Osteoblast (primary cell): ENCODE data around the gene ADCK2. TPM values are rescaled to one million over a fixed set of nuclear protein-coding genes. Genes with fewer than 3 reads are reported as not detected.
A peak's percentile ranks its signal among the peaks of the same experiment; 100 is the strongest.
"Not testable (repeated sequence)": the region's sequence is repeated elsewhere in the genome, so short reads cannot be mapped to it uniquely, and the experiment has no call there.

ENCODE experiments used
- DNase-seq: peaks from one replicate; pipeline ENCODE4 v3.0.0; 2011; ENCODE audit warnings: low spot score, mixed read lengths; ENCODE audit not compliant: insufficient read length; ENCODE audit errors: missing footprints
- H2AFZ ChIP-seq: 2 replicates; pipeline ENCODE4 v1.6.0; 2011; ENCODE audit warnings: mild to moderate bottlenecking, low read length
- H3K27ac ChIP-seq: 2 replicates; pipeline ENCODE4 v1.5.1; 2011; ENCODE audit warnings: mild to moderate bottlenecking, low read depth, low read length, moderate library complexity
- H3K27me3 ChIP-seq: 2 replicates; pipeline ENCODE4 v1.6.0; 2012; ENCODE audit warnings: mild to moderate bottlenecking, control low read depth, inconsistent platforms, low read length, moderate library complexity; ENCODE audit not compliant: insufficient read depth
- H3K36me3 ChIP-seq: 2 replicates; pipeline ENCODE4 v1.5.1; 2011; ENCODE audit warnings: mild to moderate bottlenecking, low read length, control low read depth, moderate library complexity; ENCODE audit not compliant: insufficient read depth
- H3K4me1 ChIP-seq: 2 replicates; pipeline ENCODE4 v1.5.1; 2011; ENCODE audit warnings: mild to moderate bottlenecking, low read length, control low read depth, moderate library complexity; ENCODE audit not compliant: insufficient read depth
- H3K4me2 ChIP-seq: 2 replicates; pipeline ENCODE4 v1.6.0; 2011; ENCODE audit warnings: mild to moderate bottlenecking, low read length; ENCODE audit not compliant: insufficient read depth
- H3K4me3 ChIP-seq: fragments of 200-600 bp; sonication (generic); 3 replicates; pipeline ENCODE4 v1.5.1; 2012; ENCODE audit warnings: mild to moderate bottlenecking, low read length, inconsistent platforms; ENCODE audit not compliant: insufficient read depth
- H3K79me2 ChIP-seq: 2 replicates; pipeline ENCODE4 v1.6.0; 2012; ENCODE audit warnings: mild to moderate bottlenecking, low read length, control low read depth, inconsistent platforms; ENCODE audit not compliant: insufficient read depth
- H3K9me3 ChIP-seq: 2 replicates; pipeline ENCODE4 v1.5.1; 2011; ENCODE audit warnings: low read depth, low read length, control low read depth
- H4K20me1 ChIP-seq: 2 replicates; pipeline ENCODE4 v1.6.0; 2012; ENCODE audit warnings: mild to moderate bottlenecking, low read length, control low read depth; ENCODE audit not compliant: insufficient read depth
- CTCF ChIP-seq: IDR thresholded peaks from 2 replicates; pipeline ENCODE4 v1.5.1; 2011; ENCODE audit warnings: mild to moderate bottlenecking, low read depth, low read length, moderate library complexity; ENCODE audit errors: extremely low read depth
- total RNA-seq: library from RNA; depleted of rRNA; stranded (reverse); fragments of >200 nt; gene quantifications from 2 replicates; pipeline ENCODE4 v1.2.3, GENCODE V29; 2012

The ADCK2 gene
- 25.3 and 28.6 TPM in 2 replicates for total RNA-seq

- DNase-seq = peak; percentile 98
- H3K79me2 ChIP-seq = no peaks in the 10 kb centered on the region
- peaks cover 8% of the 10 kb centered on the region for H3K4me1 ChIP-seq
- H4K20me1 ChIP-seq = peaks cover 4% of the 10 kb centered on the region
- H3K27me3 ChIP-seq = no peaks in the 10 kb centered on the region
- H3K27ac ChIP-seq = no peak within 1 kb of the TSS
- H3K4me3 ChIP-seq = peak within 1 kb of the TSS; percentile 77
- peak within 1 kb of the TSS; percentile 92 for H3K4me2 ChIP-seq
- no peaks in the 10 kb centered on the region for H3K9me3 ChIP-seq
- no peak for TF ChIP-seq CTCF
- H3K36me3 ChIP-seq = no peaks in the 10 kb centered on the region
- H2AFZ ChIP-seq = peak within 1 kb of the TSS; percentile 90
Measured at GRCh38 chr7:140672382-140673062, at the start of gene ADCK2. Gene ADCK2 (plus strand): TSS chr7:140672945. CDS start chr7:140673331, 386 bp downstream.

- H3K27me3 ChIP-seq = no peaks in the 10 kb centered on the region
- TF ChIP-seq CTCF = no peak
- no peak overlapping the region for H3K4me3 ChIP-seq
- no peak for DNase-seq
- no peak overlapping the region for H3K27ac ChIP-seq
- H3K79me2 ChIP-seq = no peaks in the 10 kb centered on the region
- H3K9me3 ChIP-seq = no peaks in the 10 kb centered on the region
- no peaks in the 10 kb centered on the region for H4K20me1 ChIP-seq
- H3K36me3 ChIP-seq = no peaks in the 10 kb centered on the region
- no peak overlapping the region for H3K4me2 ChIP-seq
- H2AFZ ChIP-seq = no peak overlapping the region
- H3K4me1 ChIP-seq = peaks cover 11% of the 10 kb centered on the region
Measured at GRCh38 chr7:140623980-140624379, 48.8 kb upstream of the ADCK2 start.

- H3K27ac ChIP-seq = no peak overlapping the region
- no peak for TF ChIP-seq CTCF
- H3K9me3 ChIP-seq = no peaks in the 10 kb centered on the region
- H3K27me3 ChIP-seq = no peaks in the 10 kb centered on the region
- H3K4me1 ChIP-seq = peaks cover 11% of the 10 kb centered on the region
- no peaks in the 10 kb centered on the region for H3K79me2 ChIP-seq
- H2AFZ ChIP-seq = no peak overlapping the region
- H3K4me2 ChIP-seq = no peak overlapping the region
- H4K20me1 ChIP-seq = no peaks in the 10 kb centered on the region
- no peaks in the 10 kb centered on the region for H3K36me3 ChIP-seq
- no peak for DNase-seq
- no peak overlapping the region for H3K4me3 ChIP-seq
Measured at GRCh38 chr7:140624392-140625191, 48.2 kb upstream of the ADCK2 start.

- H3K27me3 ChIP-seq, H3K9me3 ChIP-seq, H3K79me2 ChIP-seq, DNase-seq, H3K4me3 ChIP-seq, H3K4me2 ChIP-seq, H3K36me3 ChIP-seq, H4K20me1 ChIP-seq, H2AFZ ChIP-seq, H3K27ac ChIP-seq: not testable (repeated sequence)
- peaks cover 11% of the 10 kb centered on the region for H3K4me1 ChIP-seq
Measured at GRCh38 chr7:140625192-140625558, 47.6 kb upstream of the ADCK2 start.
